HepG2 (cell line): ENCODE results near the gene ALS2CL. TPM values are rescaled to one million over a fixed set of nuclear protein-coding genes. Genes with fewer than 3 reads are reported as not detected.

Experiments
- ATAC-seq: fragments of 200-7000 bp; cut with Tn5 transposase; 3 replicates; pipeline ENCODE4 v1.9.1; 2020; ENCODE audit warnings: mild to moderate bottlenecking, moderate library complexity
- BruUV-seq: library from RNA; stranded (reverse); fragments of 400-500 nt; replicated peaks from 2 replicates; lab custom pipeline; 2021; lab: Mats Ljungman, UMichigan
- CTCF ChIA-PET: fragments of 300-600 bp; formaldehyde crosslinking; extraction: SDS; loops from one replicate; lab custom pipeline; 2021; ENCODE audit warnings: low total read pairs, inconsistent platforms, low intra/inter-chr PET ratio; lab: Yijun Ruan, JAX
- POLR2A ChIA-PET: fragments of 350-600 bp; sonication (Branson Sonifier 250); formaldehyde crosslinking; loops from one replicate; lab custom pipeline; 2020; ENCODE audit warnings: antibody characterized with exemption, inconsistent platforms; lab: Yijun Ruan, JAX
- DNase-seq: peaks from one replicate; pipeline ENCODE4 v3.0.0-alpha.2; 2015; ENCODE audit warnings: low spot score
- FAIRE-seq: peaks from 3 replicates; lab custom pipeline; 2011; peaks lifted over from hg19 to GRCh38; lab: Jason Lieb, UNC
- H2AFZ ChIP-seq: one replicate; pipeline ENCODE4 v1.6.1; 2011; ENCODE audit warnings: low read length, inconsistent platforms
- H3K27ac ChIP-seq: fragments of 300-600 bp; 3 replicates; pipeline ENCODE4 v1.8.0; 2011; ENCODE audit warnings: mixed run types, mild to moderate bottlenecking, mixed read lengths, low read length, inconsistent platforms; ENCODE audit not compliant: insufficient read depth; ENCODE audit errors: extremely low read length
- H3K27me3 ChIP-seq, 2 experiments: fragments of 200-600 bp in 1 of 2; 2 replicates in 1 of 2; 3 replicates in 1 of 2; pipeline versions ENCODE4 v1.6.0 to v1.8.0; 2011; ENCODE audit warnings: low read length in 2 of 2, mild to moderate bottlenecking in 2 of 2, moderate library complexity in 2 of 2, inconsistent platforms in 1 of 2; ENCODE audit not compliant: insufficient read depth in 2 of 2, control insufficient read depth in 1 of 2
- H3K36me3 ChIP-seq, 2 experiments: fragments of 200-600 bp in 1 of 2; replicated peaks in 1 of 2; 2 replicates in 1 of 2; 3 replicates in 1 of 2; pipeline versions ENCODE4 v1.5.1 to v1.8.0; 2011; ENCODE audit warnings: low read length in 2 of 2, inconsistent platforms in 1 of 2; ENCODE audit not compliant: insufficient read depth in 2 of 2, control insufficient read depth in 1 of 2
- H3K4me1 ChIP-seq: 2 replicates; pipeline ENCODE4 v1.5.1; 2012; ENCODE audit warnings: low read length, inconsistent platforms; ENCODE audit not compliant: insufficient read depth
- H3K4me2 ChIP-seq: 2 replicates; pipeline ENCODE4 v1.6.0; 2011; ENCODE audit warnings: low read depth, low read length, inconsistent platforms
- H3K4me3 ChIP-seq, 3 experiments: fragments of 200-600 bp in 1 of 3; sonication (generic), shearing (Covaris generic) in 1 of 3; replicated peaks in 1 of 3; 2 replicates each; pipeline ENCODE4 v1.5.1; 2011 to 2016; ENCODE audit warnings: low read length in 3 of 3, inconsistent platforms in 2 of 3, low read depth in 2 of 3, mild to moderate bottlenecking in 2 of 3, control low read depth in 1 of 3, mixed read lengths in 1 of 3; ENCODE audit not compliant: insufficient read depth in 1 of 3
- H3K79me2 ChIP-seq: one replicate; pipeline ENCODE4 v1.6.1; 2011; ENCODE audit warnings: low read length, inconsistent platforms; ENCODE audit not compliant: insufficient read depth
- H3K9ac ChIP-seq: 2 replicates; pipeline ENCODE4 v1.6.0; 2011; ENCODE audit warnings: mild to moderate bottlenecking, low read depth, low read length, inconsistent platforms; ENCODE audit not compliant: insufficient read depth
- H3K9me3 ChIP-seq: 2 replicates; pipeline ENCODE4 v1.5.1; 2012; ENCODE audit warnings: mild to moderate bottlenecking, low read length
- H4K20me1 ChIP-seq: 2 replicates; pipeline ENCODE4 v1.6.0; 2011; ENCODE audit warnings: inconsistent platforms, mild to moderate bottlenecking, low read length, moderate library complexity; ENCODE audit not compliant: insufficient read depth
- AHR ChIP-seq: IDR thresholded peaks from 2 replicates; pipeline ENCODE4 v1.6.1; 2018; ENCODE audit warnings: missing genetic modification reagents, missing compliant biosample characterization
- CEBPG ChIP-seq: IDR thresholded peaks from 2 replicates; pipeline ENCODE4 v1.6.1; 2016
- CHD2 ChIP-seq: IDR thresholded peaks from 2 replicates; pipeline ENCODE4 v1.6.1; 2011; ENCODE audit warnings: low read depth, low read length, improper control_type of control experiment
- HDAC1 ChIP-seq: sonication (generic); formaldehyde crosslinking; IDR thresholded peaks from 2 replicates; pipeline ENCODE4 v1.5.1; 2020; ENCODE audit warnings: mild to moderate bottlenecking, missing genetic modification reagents
- IKZF5 ChIP-seq: IDR thresholded peaks from 2 replicates; pipeline ENCODE4 v1.6.1; 2018; ENCODE audit warnings: missing genetic modification reagents, mild to moderate bottlenecking, missing compliant biosample characterization
- MEIS2 ChIP-seq: sonication (generic); formaldehyde crosslinking; IDR thresholded peaks from 2 replicates; pipeline ENCODE4 v1.9.0; 2021; ENCODE audit warnings: mild to moderate bottlenecking, missing genetic modification reagents
- MXD4 ChIP-seq: IDR thresholded peaks from 2 replicates; pipeline ENCODE4 v1.6.1; 2016; ENCODE audit warnings: mild to moderate bottlenecking, missing biosample characterization, missing genetic modification reagents
- NFKB2 ChIP-seq: sonication (generic); formaldehyde crosslinking; IDR thresholded peaks from 2 replicates; pipeline ENCODE4 v1.4.0; 2020; ENCODE audit warnings: missing genetic modification reagents, borderline replicate concordance
- PAWR ChIP-seq: sonication (generic); formaldehyde crosslinking; IDR thresholded peaks from 2 replicates; pipeline ENCODE4 v1.4.0; 2020; ENCODE audit warnings: missing genetic modification reagents, mild to moderate bottlenecking, borderline replicate concordance
- SKI ChIP-seq: fragments of 450-650 bp; IDR thresholded peaks from one replicate; pipeline ENCODE4 v1.6.1; 2018; ENCODE audit warnings: mild to moderate bottlenecking; ENCODE audit not compliant: partially characterized antibody
- SOX6 ChIP-seq, 2 experiments: fragments of 450-650 bp in 1 of 2; sonication (generic) in 1 of 2; formaldehyde crosslinking in 1 of 2; IDR thresholded peaks; 2 replicates each; pipeline versions ENCODE4 v1.4.0 to v1.6.1; 2017 to 2020; ENCODE audit warnings: antibody characterized with exemption in 1 of 2, mild to moderate bottlenecking in 1 of 2, missing genetic modification reagents in 1 of 2
- ZNF180 ChIP-seq: sonication (generic); formaldehyde crosslinking; IDR thresholded peaks from 2 replicates; pipeline ENCODE4 v1.4.0; 2020; ENCODE audit warnings: low read depth, missing genetic modification reagents, borderline replicate concordance
- ZNF263 ChIP-seq: sonication (generic); formaldehyde crosslinking; IDR thresholded peaks from 2 replicates; pipeline ENCODE4 v1.4.0; 2020; ENCODE audit warnings: missing genetic modification reagents
- ZNF3 ChIP-seq: IDR thresholded peaks from 2 replicates; pipeline ENCODE4 v1.7.0; 2017; ENCODE audit warnings: inconsistent platforms
- ZNF468 ChIP-seq: sonication (generic); formaldehyde crosslinking; IDR thresholded peaks from 2 replicates; pipeline ENCODE4 v1.8.0; 2022; ENCODE audit warnings: mild to moderate bottlenecking, moderate library complexity, missing genetic modification reagents
- ZNF644 ChIP-seq: IDR thresholded peaks from 2 replicates; pipeline ENCODE4 v1.6.1; 2016; ENCODE audit warnings: low read depth
- ZNF83 ChIP-seq: sonication (generic); formaldehyde crosslinking; IDR thresholded peaks from 2 replicates; pipeline ENCODE4 v1.4.0; 2020; ENCODE audit warnings: missing genetic modification reagents, mild to moderate bottlenecking, borderline replicate concordance
- ZNF883 ChIP-seq: sonication (generic); formaldehyde crosslinking; IDR thresholded peaks from 2 replicates; pipeline ENCODE4 v1.5.1; 2020; ENCODE audit warnings: mild to moderate bottlenecking, missing genetic modification reagents; ENCODE audit errors: not compliant biosample characterization
- WGBS: methylation state at CpG from one replicate; pipeline ENCODE4 v1.1.6; 2017; ENCODE audit warnings: low lambda C conversion rate; 5-methylcytosine and 5-hydroxymethylcytosine counted together
- in situ Hi-C: cut with HindIII; loops from 2 replicates; pipeline ENCODE4 v1.10.0; 2017; ENCODE audit warnings: low pct_unique_long_range_greater_than_20kb; ENCODE audit not compliant: extremely low pct_ligation_motif_present
- intact Hi-C: fragments of 100-400 bp; cut with micrococcal nuclease; formaldehyde crosslinking; loops from one replicate; pipeline ENCODE4 v1.10.0; 2022; ENCODE audit not compliant: unreplicated experiment
- polyA plus RNA-seq, 8 experiments: library from polyadenylated mRNA; depleted of rRNA in 3 of 8; stranded (reverse) in 7 of 8; unstranded in 1 of 8; fragments of >200 nt; fragmentation: Illumina TruSeq in 4 of 8; extraction: Trizol in 4 of 8; gene quantifications; 2 replicates each; pipeline versions ENCODE4 v1.2.1 to v1.2.3, GENCODE V29; 2011 to 2016; ENCODE audit warnings: low read depth in 4 of 8, missing spikeins in 1 of 8, mixed read lengths in 1 of 8; ENCODE audit not compliant: insufficient read depth in 1 of 8
- total RNA-seq, 5 experiments: library from RNA; depleted of rRNA; stranded (reverse); fragments of >200 nt; fragmentation: Illumina TruSeq; extraction: Trizol; gene quantifications; 2 replicates each; pipeline ENCODE4 v1.2.3, GENCODE V29; 2016; ENCODE audit warnings: low read depth in 1 of 5

ALS2CL gene
- total and polyA plus RNA-seq, 2 of the 13 experiments (the other 11 are each of a cell fraction or from before 2014, with no cell fraction given) = not detected

- no peak for TF ChIP-seq ZNF83 (CRISPR knock-in tag)
- no peak for TF ChIP-seq PAWR (CRISPR knock-in tag)
- TF ChIP-seq AHR (CRISPR knock-in tag) = no peak
- Histone ChIP-seq H3K4me1 (no peaks in the 10 kb centered on the region), H3K9ac (no peak overlapping the region), H3K9me3 (no peaks in the 10 kb centered on the region), H3K4me3 (no peak overlapping the region), H2AFZ (no peak overlapping the region), H3K4me2 (no peak overlapping the region), H3K27ac (no peak overlapping the region), H4K20me1 (no peaks in the 10 kb centered on the region), H3K27me3 (peaks cover 0 to 30% of the 10 kb centered on the region in 2 experiments; a peak in 4 of 5 replicates), H3K36me3 (no peaks in the 10 kb centered on the region), H3K79me2 (no peaks in the 10 kb centered on the region)
- in situ Hi-C loops (no loop called here), intact Hi-C loops (no loop called here)
- no peak for DNase-seq
- FAIRE-seq = no peak
- no TSS peak for BruUV-seq
- ChIA-PET CTCF (no interaction called here), POLR2A (no interaction called here)
- WGBS = 38% methylated on average over 7 of the region's 10 CpGs
- ATAC-seq = no peak
These were observed 20.1 kb downstream of the ALS2CL start for GRCh38 chr3:46673151-46674030.

DNA sequence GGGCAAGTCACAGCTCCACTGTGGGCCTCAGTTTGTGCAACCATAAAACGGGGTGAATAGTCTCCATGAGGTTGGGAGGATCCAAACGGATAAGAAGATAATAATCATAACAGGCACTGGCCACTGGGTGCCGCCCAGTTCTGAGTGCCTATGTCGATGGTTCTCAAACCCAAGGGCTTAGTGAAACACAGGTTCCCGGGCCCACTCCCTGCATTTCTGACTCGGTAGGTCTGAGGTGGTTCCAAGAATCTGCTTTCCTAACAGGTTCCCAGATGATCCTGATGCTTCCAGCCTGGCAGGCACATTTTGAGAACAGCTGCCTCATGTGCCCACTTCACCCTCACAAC lies 21.2 kb downstream of the ALS2CL start:
- 50% methylated on average over 6 of the region's 6 CpGs for WGBS
- no peak for FAIRE-seq
- DNase-seq = no peak
- TF ChIP-seq NFKB2 (CRISPR knock-in tag) (no peak), ZNF644 (CRISPR knock-in tag) (no peak), MEIS2 (CRISPR knock-in tag) (no peak), CHD2 (no peak), SOX6 (IDR thresholded peaks at IDR 0.05) (no peak), SOX6 (CRISPR knock-in tag; IDR thresholded peaks at IDR 0.05) (no peak), ZNF883 (CRISPR knock-in tag) (no peak), ZNF180 (CRISPR knock-in tag) (no peak), MXD4 (CRISPR knock-in tag) (no peak), ZNF468 (no peak), SKI (no peak), IKZF5 (no peak), ZNF3 (CRISPR knock-in tag) (no peak), CEBPG (CRISPR knock-in tag) (no peak), ZNF263 (no peak), HDAC1 (CRISPR knock-in tag) (no peak)

More for the DNA sequence above, 21.2 kb downstream of the ALS2CL start:
- in situ Hi-C loops = no loop called here
- Histone ChIP-seq H3K4me2 (no peak overlapping the region), H3K4me3 (no peak overlapping the region), H2AFZ (no peak overlapping the region), H3K36me3 (no peaks in the 10 kb centered on the region), H3K27ac (no peak overlapping the region), H3K4me1 (no peaks in the 10 kb centered on the region), H3K9me3 (no peaks in the 10 kb centered on the region), H3K79me2 (no peaks in the 10 kb centered on the region), H3K27me3 (peaks cover 0 to 27% of the 10 kb centered on the region in 2 experiments; a peak in 4 of 5 replicates), H4K20me1 (no peaks in the 10 kb centered on the region), H3K9ac (no peak overlapping the region)
- ATAC-seq = no peak
- intact Hi-C loops = no loop called here
- no TSS peak for BruUV-seq
- ChIA-PET CTCF (no interaction called here), POLR2A (no interaction called here)
